Liver (tissue), 9 donors: ENCODE measurements around the gene SH3PXD2B. TPM values are rescaled to one million over a fixed set of nuclear protein-coding genes. Genes with fewer than 3 reads are reported as not detected.

ENCODE experiments used
- DNase-seq: peaks from one replicate; pipeline ENCODE4 v3.0.0-alpha.2; 2017; ENCODE audit warnings: low spot score
- H3K27ac ChIP-seq, 2 donors: one replicate each; pipeline ENCODE4 v1.7.0; 2013; ENCODE audit warnings: inconsistent platforms in 2 of 2, low read length in 2 of 2, control low read depth in 1 of 2, low read depth in 1 of 2, mild to moderate bottlenecking in 1 of 2
- H3K27me3 ChIP-seq, 4 donors: one replicate each; pipeline versions ENCODE4 v1.6.1 to v1.7.0; 2013; ENCODE audit warnings: low read length in 3 of 4, inconsistent platforms in 1 of 4, mild to moderate bottlenecking in 1 of 4, moderate library complexity in 1 of 4; ENCODE audit not compliant: control insufficient read depth in 4 of 4, insufficient read depth in 4 of 4
- H3K36me3 ChIP-seq, 4 donors: one replicate each; pipeline versions ENCODE4 v1.6.1 to v1.7.0; 2013; ENCODE audit warnings: low read length in 3 of 4, mild to moderate bottlenecking in 3 of 4, low read depth in 1 of 4, moderate library complexity in 1 of 4; ENCODE audit not compliant: control insufficient read depth in 4 of 4, insufficient read depth in 3 of 4
- H3K4me1 ChIP-seq, 4 donors: one replicate each; pipeline versions ENCODE4 v1.6.1 to v1.7.0; 2013; ENCODE audit warnings: low read length in 3 of 4, mild to moderate bottlenecking in 3 of 4, moderate library complexity in 1 of 4; ENCODE audit not compliant: control insufficient read depth in 4 of 4, insufficient read depth in 4 of 4
- H3K4me3 ChIP-seq, 3 donors: one replicate each; pipeline versions ENCODE4 v1.6.1 to v1.7.0; 2013; ENCODE audit warnings: low read length in 3 of 3, control low read depth in 1 of 3, low read depth in 1 of 3, mild to moderate bottlenecking in 1 of 3
- H3K9ac ChIP-seq, 2 donors: one replicate each; pipeline ENCODE4 v1.7.0; 2013; ENCODE audit warnings: low read length in 2 of 2, mild to moderate bottlenecking in 2 of 2, moderate library complexity in 2 of 2, control low read depth in 1 of 2, low read depth in 1 of 2
- H3K9me3 ChIP-seq, 4 donors: one replicate each; pipeline versions ENCODE4 v1.6.1 to v1.7.0; 2013; ENCODE audit warnings: low read length in 3 of 4; ENCODE audit not compliant: control insufficient read depth in 4 of 4
- ATF3 ChIP-seq: IDR thresholded peaks from 2 replicates; pipeline ENCODE4 v1.6.1; 2016; ENCODE audit warnings: antibody characterized with exemption
- CTCF ChIP-seq: fragments of 150-350 bp; IDR thresholded peaks from 2 replicates; pipeline ENCODE4 v1.5.1; 2017; ENCODE audit warnings: improper control_type of control experiment, low read depth, low read length; ENCODE audit not compliant: missing input control
- EGR1 ChIP-seq, 2 donors: IDR thresholded peaks; 2 replicates each; pipeline ENCODE4 v1.6.1; 2016 to 2018; ENCODE audit warnings: antibody characterized with exemption in 2 of 2, low read depth in 2 of 2
- FOXA1 ChIP-seq: IDR thresholded peaks from 2 replicates; pipeline ENCODE4 v1.6.1; 2016; ENCODE audit warnings: antibody characterized with exemption
- GABPA ChIP-seq, 2 donors: IDR thresholded peaks in 1 of 2; conservative IDR thresholded peaks in 1 of 2; 2 replicates each; pipeline ENCODE4 v1.6.1; 2016; ENCODE audit warnings: antibody characterized with exemption in 2 of 2, mild to moderate bottlenecking in 1 of 2, moderate library complexity in 1 of 2
- HNF4A ChIP-seq, 2 donors: conservative IDR thresholded peaks; 2 replicates each; pipeline ENCODE4 v1.6.1; 2016; ENCODE audit warnings: antibody characterized with exemption in 2 of 2, mild to moderate bottlenecking in 2 of 2
- HNF4G ChIP-seq: IDR thresholded peaks from 2 replicates; pipeline ENCODE4 v1.6.1; 2016; ENCODE audit warnings: antibody characterized with exemption
- MAX ChIP-seq: IDR thresholded peaks from 2 replicates; pipeline ENCODE4 v1.6.1; 2016; ENCODE audit warnings: antibody characterized with exemption
- NR2F2 ChIP-seq: IDR thresholded peaks from 2 replicates; pipeline ENCODE4 v1.6.1; 2016; ENCODE audit warnings: antibody characterized with exemption
- REST ChIP-seq: IDR thresholded peaks from 2 replicates; pipeline ENCODE4 v1.6.1; 2016; ENCODE audit warnings: antibody characterized with exemption, mild to moderate bottlenecking
- RXRA ChIP-seq, 2 donors: IDR thresholded peaks; 2 replicates each; pipeline ENCODE4 v1.6.1; 2017 to 2018; ENCODE audit warnings: antibody characterized with exemption in 2 of 2, mild to moderate bottlenecking in 1 of 2
- SP1 ChIP-seq: IDR thresholded peaks from 2 replicates; pipeline ENCODE4 v1.6.1; 2018; ENCODE audit warnings: antibody characterized with exemption, mild to moderate bottlenecking
- TAF1 ChIP-seq: conservative IDR thresholded peaks from 2 replicates; pipeline ENCODE4 v1.6.1; 2016; ENCODE audit warnings: antibody characterized with exemption, mild to moderate bottlenecking
- ZBTB33 ChIP-seq: IDR thresholded peaks from 2 replicates; pipeline ENCODE4 v1.6.1; 2016; ENCODE audit warnings: antibody characterized with exemption
- WGBS: extraction: QIAGEN DNeasy Blood & Tissue Kit; methylation state at CpG from one replicate; pipeline ENCODE4 v1.1.7; 2013; 5-methylcytosine and 5-hydroxymethylcytosine counted together
- polyA plus RNA-seq, 2 donors: library from polyadenylated mRNA; stranded (reverse) in 1 of 2; unstranded in 1 of 2; fragments of 200-250 nt in 1 of 2; fragments of >200 nt in 1 of 2; fragmentation: Nextera tagmentation in 1 of 2; extraction: Ambion mirVana in 1 of 2; gene quantifications; one replicate each; pipeline versions ENCODE4 v1.2.1 to v1.2.3, GENCODE V29; 2013 to 2015
- total RNA-seq, 2 donors: library from RNA; depleted of rRNA; stranded (reverse); fragments of >200 nt; gene quantifications; one replicate each; pipeline ENCODE4 v1.2.3, GENCODE V29; 2014
- donor health status: healthy.
- donor health status: healthy.
- donor health status: healthy.
- donor health status: healthy.
- donor health status: healthy.

SH3PXD2B gene
- total and polyA plus RNA-seq, 4 donors = 1.1 to 3.3 (median 2.2) TPM

GRCh38 chr5:172407822-172408221, 46.5 kb downstream of the SH3PXD2B start:
- no peaks in the 10 kb centered on the region for H3K4me1 ChIP-seq
- no peak overlapping the region for H3K9ac ChIP-seq
- H3K36me3 ChIP-seq = no peaks in the 10 kb centered on the region
- H3K27ac ChIP-seq = no peak overlapping the region
- no peaks in the 10 kb centered on the region for H3K27me3 ChIP-seq
- no peaks in the 10 kb centered on the region for H3K9me3 ChIP-seq
- 95% methylated on average over 9 of the region's 9 CpGs for WGBS
- H3K4me3 ChIP-seq = no peak overlapping the region
- no peak for DNase-seq
- TF ChIP-seq HNF4A (conservative IDR thresholded peaks at IDR 0.05) = no peak
- no peak for TF ChIP-seq REST
- TF ChIP-seq SP1 = no peak
- no peak for TF ChIP-seq GABPA (IDR thresholded peaks at IDR 0.05 in 1 of 2, conservative IDR thresholded peaks at IDR 0.05 in 1 of 2)
- TF ChIP-seq ATF3 = no peak
- TF ChIP-seq EGR1 (IDR thresholded peaks at IDR 0.05; ENCODE audit: low read depth in 2 of 2) = no peak
- TF ChIP-seq FOXA1 = no peak
- TF ChIP-seq RXRA (IDR thresholded peaks at IDR 0.05) = no peak
- no peak for TF ChIP-seq TAF1
- TF ChIP-seq HNF4G = no peak
- TF ChIP-seq NR2F2 = no peak

- 48% methylated on average over 3 of the region's 3 CpGs for WGBS
- Histone ChIP-seq H3K9me3 (no peaks in the 10 kb centered on the region), H3K27ac (no peak overlapping the region), H3K4me1 (no peaks in the 10 kb centered on the region), H3K27me3 (no peaks in the 10 kb centered on the region), H3K9ac (no peak overlapping the region), H3K36me3 (no peaks in the 10 kb centered on the region), H3K4me3 (no peak overlapping the region)
- DNase-seq = no peak
- TF ChIP-seq HNF4A (conservative IDR thresholded peaks at IDR 0.05) (no peak), ZBTB33 (no peak), HNF4G (no peak), MAX (no peak), EGR1 (IDR thresholded peaks at IDR 0.05; ENCODE audit: low read depth in 2 of 2) (no peak), CTCF (no peak), NR2F2 (peak; percentile 69)
Observed at GRCh38 chr5:172407241-172407691, 47.1 kb downstream of the SH3PXD2B start.
